OCI-LY7 (cell line): Measurements from ENCODE around the gene BCL7C.
A peak's percentile ranks its signal among the peaks of the same experiment; 100 is the strongest.

ENCODE experiments used
- CTCF ChIP-seq: fragments of 200-600 bp; sonication (generic); conservative IDR thresholded peaks from 2 replicates; pipeline ENCODE4 v1.5.1; 2014; ENCODE audit warnings: mild to moderate bottlenecking, antibody characterized with exemption, low read length, moderate library complexity, mixed read lengths
- EZH2phosphoT487 ChIP-seq: fragments of 200-600 bp; sonication (generic); IDR thresholded peaks from 2 replicates; pipeline ENCODE4 v1.6.1; 2018; ENCODE audit warnings: low read depth, borderline replicate concordance, mild to moderate bottlenecking, mixed run types, antibody characterized with exemption, low read length, moderate library complexity, mixed read lengths

GRCh38 chr16:30934827-30935557 is 41.1 kb upstream of the BCL7C start:
- TF ChIP-seq CTCF = peak; percentile 78
- no peak for TF ChIP-seq EZH2phosphoT487
